Liver (tissue), 9 donors: ENCODE data around the gene HAPLN2. TPM values are rescaled to one million over a fixed set of nuclear protein-coding genes. Genes with fewer than 3 reads are reported as not detected.

Experiments
- DNase-seq: peaks from one replicate; pipeline ENCODE4 v3.0.0-alpha.2; 2017; ENCODE audit warnings: low spot score
- H3K27ac ChIP-seq, 2 donors: one replicate each; pipeline ENCODE4 v1.7.0; 2013; ENCODE audit warnings: inconsistent platforms in 2 of 2, low read length in 2 of 2, control low read depth in 1 of 2, low read depth in 1 of 2, mild to moderate bottlenecking in 1 of 2
- H3K27me3 ChIP-seq, 4 donors: one replicate each; pipeline versions ENCODE4 v1.6.1 to v1.7.0; 2013; ENCODE audit warnings: low read length in 3 of 4, inconsistent platforms in 1 of 4, mild to moderate bottlenecking in 1 of 4, moderate library complexity in 1 of 4; ENCODE audit not compliant: control insufficient read depth in 4 of 4, insufficient read depth in 4 of 4
- H3K36me3 ChIP-seq, 4 donors: one replicate each; pipeline versions ENCODE4 v1.6.1 to v1.7.0; 2013; ENCODE audit warnings: low read length in 3 of 4, mild to moderate bottlenecking in 3 of 4, low read depth in 1 of 4, moderate library complexity in 1 of 4; ENCODE audit not compliant: control insufficient read depth in 4 of 4, insufficient read depth in 3 of 4
- H3K4me1 ChIP-seq, 4 donors: one replicate each; pipeline versions ENCODE4 v1.6.1 to v1.7.0; 2013; ENCODE audit warnings: low read length in 3 of 4, mild to moderate bottlenecking in 3 of 4, moderate library complexity in 1 of 4; ENCODE audit not compliant: control insufficient read depth in 4 of 4, insufficient read depth in 4 of 4
- H3K4me3 ChIP-seq, 3 donors: one replicate each; pipeline versions ENCODE4 v1.6.1 to v1.7.0; 2013; ENCODE audit warnings: low read length in 3 of 3, control low read depth in 1 of 3, low read depth in 1 of 3, mild to moderate bottlenecking in 1 of 3
- H3K9ac ChIP-seq, 2 donors: one replicate each; pipeline ENCODE4 v1.7.0; 2013; ENCODE audit warnings: low read length in 2 of 2, mild to moderate bottlenecking in 2 of 2, moderate library complexity in 2 of 2, control low read depth in 1 of 2, low read depth in 1 of 2
- H3K9me3 ChIP-seq, 4 donors: one replicate each; pipeline versions ENCODE4 v1.6.1 to v1.7.0; 2013; ENCODE audit warnings: low read length in 3 of 4; ENCODE audit not compliant: control insufficient read depth in 4 of 4
- FOXA1 ChIP-seq: IDR thresholded peaks from 2 replicates; pipeline ENCODE4 v1.6.1; 2016; ENCODE audit warnings: antibody characterized with exemption
- HNF4A ChIP-seq, 2 donors: conservative IDR thresholded peaks; 2 replicates each; pipeline ENCODE4 v1.6.1; 2016; ENCODE audit warnings: antibody characterized with exemption in 2 of 2, mild to moderate bottlenecking in 2 of 2
- HNF4G ChIP-seq: IDR thresholded peaks from 2 replicates; pipeline ENCODE4 v1.6.1; 2016; ENCODE audit warnings: antibody characterized with exemption
- REST ChIP-seq: IDR thresholded peaks from 2 replicates; pipeline ENCODE4 v1.6.1; 2016; ENCODE audit warnings: antibody characterized with exemption, mild to moderate bottlenecking
- SP1 ChIP-seq: IDR thresholded peaks from 2 replicates; pipeline ENCODE4 v1.6.1; 2018; ENCODE audit warnings: antibody characterized with exemption, mild to moderate bottlenecking
- TAF1 ChIP-seq: conservative IDR thresholded peaks from 2 replicates; pipeline ENCODE4 v1.6.1; 2016; ENCODE audit warnings: antibody characterized with exemption, mild to moderate bottlenecking
- WGBS: extraction: QIAGEN DNeasy Blood & Tissue Kit; methylation state at CpG from one replicate; pipeline ENCODE4 v1.1.7; 2013; 5-methylcytosine and 5-hydroxymethylcytosine counted together
- polyA plus RNA-seq, 2 donors: library from polyadenylated mRNA; stranded (reverse) in 1 of 2; unstranded in 1 of 2; fragments of 200-250 nt in 1 of 2; fragments of >200 nt in 1 of 2; fragmentation: Nextera tagmentation in 1 of 2; extraction: Ambion mirVana in 1 of 2; gene quantifications; one replicate each; pipeline versions ENCODE4 v1.2.1 to v1.2.3, GENCODE V29; 2013 to 2015
- total RNA-seq, 2 donors: library from RNA; depleted of rRNA; stranded (reverse); fragments of >200 nt; gene quantifications; one replicate each; pipeline ENCODE4 v1.2.3, GENCODE V29; 2014
- TF ChIP-seq, protein P1 (sequence below): fragments of 150-350 bp; IDR thresholded peaks from 2 replicates; pipeline ENCODE4 v1.5.1; 2017; ENCODE audit warnings: improper control_type of control experiment, low read depth, low read length; ENCODE audit not compliant: missing input control
- TF ChIP-seq, protein P2 (sequence below): IDR thresholded peaks from 2 replicates; pipeline ENCODE4 v1.6.1; 2016; ENCODE audit warnings: antibody characterized with exemption
- donor health status: healthy.
- donor health status: healthy.
- donor health status: healthy.
- donor health status: healthy.
- donor health status: healthy.

Gene HAPLN2
- total and polyA plus RNA-seq, 4 donors: 0.03 to 0.08 TPM; not detected in 2

- TF ChIP-seq, protein P1, sequence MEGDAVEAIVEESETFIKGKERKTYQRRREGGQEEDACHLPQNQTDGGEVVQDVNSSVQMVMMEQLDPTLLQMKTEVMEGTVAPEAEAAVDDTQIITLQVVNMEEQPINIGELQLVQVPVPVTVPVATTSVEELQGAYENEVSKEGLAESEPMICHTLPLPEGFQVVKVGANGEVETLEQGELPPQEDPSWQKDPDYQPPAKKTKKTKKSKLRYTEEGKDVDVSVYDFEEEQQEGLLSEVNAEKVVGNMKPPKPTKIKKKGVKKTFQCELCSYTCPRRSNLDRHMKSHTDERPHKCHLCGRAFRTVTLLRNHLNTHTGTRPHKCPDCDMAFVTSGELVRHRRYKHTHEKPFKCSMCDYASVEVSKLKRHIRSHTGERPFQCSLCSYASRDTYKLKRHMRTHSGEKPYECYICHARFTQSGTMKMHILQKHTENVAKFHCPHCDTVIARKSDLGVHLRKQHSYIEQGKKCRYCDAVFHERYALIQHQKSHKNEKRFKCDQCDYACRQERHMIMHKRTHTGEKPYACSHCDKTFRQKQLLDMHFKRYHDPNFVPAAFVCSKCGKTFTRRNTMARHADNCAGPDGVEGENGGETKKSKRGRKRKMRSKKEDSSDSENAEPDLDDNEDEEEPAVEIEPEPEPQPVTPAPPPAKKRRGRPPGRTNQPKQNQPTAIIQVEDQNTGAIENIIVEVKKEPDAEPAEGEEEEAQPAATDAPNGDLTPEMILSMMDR: no peak
- TF ChIP-seq HNF4G: no peak
These were observed 48.9 kb downstream of the HAPLN2 start (continued) for GRCh38 chr1:156667968-156668709.

DNA sequence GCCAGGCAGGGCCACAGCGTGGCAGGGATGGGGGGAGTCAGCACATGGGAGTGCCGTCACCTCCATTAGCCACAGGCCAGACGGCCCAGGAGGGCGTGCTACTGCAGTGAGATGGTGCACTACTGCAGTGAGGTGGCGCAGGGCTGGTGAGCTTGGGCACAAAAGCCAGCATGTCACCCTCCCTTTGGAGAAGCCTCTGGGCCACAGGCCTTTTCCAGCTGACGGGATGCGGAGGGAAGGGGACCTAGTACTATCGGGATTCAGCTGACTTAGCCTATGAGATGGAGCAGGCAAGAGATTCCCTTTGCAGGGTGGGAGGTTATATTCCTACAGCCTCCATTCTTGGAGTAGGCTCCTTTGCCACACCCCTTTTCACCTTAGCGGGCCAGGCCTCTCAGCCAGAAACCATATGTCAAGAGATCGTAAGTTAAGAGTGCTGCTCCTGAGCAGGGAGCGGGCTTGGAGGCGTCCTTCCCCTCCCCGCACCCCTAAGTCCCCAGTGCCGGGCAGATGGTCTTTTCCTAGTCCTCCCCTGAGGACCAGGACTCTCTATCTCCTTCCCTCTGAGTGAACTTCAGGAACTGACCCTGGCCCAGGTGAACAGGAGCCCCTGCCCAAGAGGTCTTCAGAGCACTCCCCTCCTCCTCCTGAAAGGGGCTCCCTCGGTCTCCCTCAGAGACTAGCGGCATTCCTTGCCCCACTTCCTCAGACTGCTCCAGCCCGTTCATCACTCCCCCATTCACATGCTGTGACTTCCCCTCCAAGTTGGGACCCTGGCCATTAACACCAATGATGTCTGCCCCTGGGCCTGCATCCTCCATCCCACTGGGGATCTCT lies 49.8 kb downstream of the HAPLN2 start:
- Histone ChIP-seq H3K4me3 (no peak overlapping the region), H3K4me1 (peaks cover 0 to 20% (median 3%) of the 10 kb centered on the region in 4 donors), H3K27ac (no peak overlapping the region)

More for the DNA sequence above, 49.8 kb downstream of the HAPLN2 start:
- Histone ChIP-seq H3K9ac (no peak overlapping the region), H3K36me3 (no peaks in the 10 kb centered on the region), H3K9me3 (no peaks in the 10 kb centered on the region), H3K27me3 (peaks cover 0 to 2% (median 0%) of the 10 kb centered on the region in 4 donors)
- WGBS: 90% methylated on average over 17 of the region's 17 CpGs
- DNase-seq: no peak
- TF ChIP-seq TAF1 (no peak), SP1 (no peak), HNF4G (no peak), REST (no peak), FOXA1 (no peak), HNF4A (conservative IDR thresholded peaks at IDR 0.05) (no peak)
- TF ChIP-seq, protein P2, sequence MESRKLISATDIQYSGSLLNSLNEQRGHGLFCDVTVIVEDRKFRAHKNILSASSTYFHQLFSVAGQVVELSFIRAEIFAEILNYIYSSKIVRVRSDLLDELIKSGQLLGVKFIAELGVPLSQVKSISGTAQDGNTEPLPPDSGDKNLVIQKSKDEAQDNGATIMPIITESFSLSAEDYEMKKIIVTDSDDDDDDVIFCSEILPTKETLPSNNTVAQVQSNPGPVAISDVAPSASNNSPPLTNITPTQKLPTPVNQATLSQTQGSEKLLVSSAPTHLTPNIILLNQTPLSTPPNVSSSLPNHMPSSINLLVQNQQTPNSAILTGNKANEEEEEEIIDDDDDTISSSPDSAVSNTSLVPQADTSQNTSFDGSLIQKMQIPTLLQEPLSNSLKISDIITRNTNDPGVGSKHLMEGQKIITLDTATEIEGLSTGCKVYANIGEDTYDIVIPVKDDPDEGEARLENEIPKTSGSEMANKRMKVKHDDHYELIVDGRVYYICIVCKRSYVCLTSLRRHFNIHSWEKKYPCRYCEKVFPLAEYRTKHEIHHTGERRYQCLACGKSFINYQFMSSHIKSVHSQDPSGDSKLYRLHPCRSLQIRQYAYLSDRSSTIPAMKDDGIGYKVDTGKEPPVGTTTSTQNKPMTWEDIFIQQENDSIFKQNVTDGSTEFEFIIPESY: no peak
